Immature natural killer cell (primary cell): Measurements from ENCODE around the gene CAMSAP1. TPM values are rescaled to one million over a fixed set of nuclear protein-coding genes. Genes with fewer than 3 reads are reported as not detected.
A peak's percentile ranks its signal among the peaks of the same experiment; 100 is the strongest.
"Not testable (repeated sequence)": the region's sequence is repeated elsewhere in the genome, so short reads cannot be mapped to it uniquely, and the experiment has no call there.

Experiments used
- DNase-seq, 3 donors: peaks; one replicate each; pipeline ENCODE4 v3.0.0; 2022; ENCODE audit warnings: mixed read lengths in 1 of 3
- H3K27ac Mint-ChIP-seq, 6 donors: one replicate each; pipeline ENCODE4 v1.8.0; 2020; ENCODE audit warnings: mixed read lengths in 6 of 6, mild to moderate bottlenecking in 5 of 6, inconsistent platforms in 4 of 6, moderate library complexity in 3 of 6
- H3K27me3 Mint-ChIP-seq, 3 donors: one replicate each; pipeline ENCODE4 v1.8.0; 2020 to 2021; ENCODE audit warnings: low read depth in 3 of 3, mild to moderate bottlenecking in 3 of 3, mixed read lengths in 3 of 3, moderate library complexity in 3 of 3, inconsistent platforms in 1 of 3
- H3K36me3 Mint-ChIP-seq, 3 donors: one replicate each; pipeline ENCODE4 v1.8.0; 2020; ENCODE audit warnings: mixed read lengths in 3 of 3, inconsistent platforms in 2 of 3, mild to moderate bottlenecking in 2 of 3
- H3K4me1 Mint-ChIP-seq, 2 donors: one replicate each; pipeline ENCODE4 v1.8.0; 2020; ENCODE audit warnings: inconsistent platforms in 2 of 2, mild to moderate bottlenecking in 2 of 2, mixed read lengths in 2 of 2, moderate library complexity in 1 of 2
- H3K4me3 Mint-ChIP-seq, 5 donors: one replicate each; pipeline ENCODE4 v1.8.0; 2020; ENCODE audit warnings: mild to moderate bottlenecking in 5 of 5, mixed read lengths in 5 of 5, inconsistent platforms in 3 of 5, moderate library complexity in 3 of 5
- H3K9me3 Mint-ChIP-seq, 6 donors: one replicate each; pipeline ENCODE4 v1.8.0; 2020; ENCODE audit warnings: mild to moderate bottlenecking in 6 of 6, mixed read lengths in 6 of 6, inconsistent platforms in 4 of 6, moderate library complexity in 3 of 6
- polyA plus RNA-seq, 3 donors: library from polyadenylated mRNA; unstranded; fragments of 300-500 nt; fragmentation: Illumina TruSeq; gene quantifications; one replicate each; pipeline ENCODE4 v1.2.3, GENCODE V29; 2021

The CAMSAP1 gene
- polyA plus RNA-seq, 3 donors from 2014 or later = 0.10 to 1.7 (median 1.1) TPM

DNA sequence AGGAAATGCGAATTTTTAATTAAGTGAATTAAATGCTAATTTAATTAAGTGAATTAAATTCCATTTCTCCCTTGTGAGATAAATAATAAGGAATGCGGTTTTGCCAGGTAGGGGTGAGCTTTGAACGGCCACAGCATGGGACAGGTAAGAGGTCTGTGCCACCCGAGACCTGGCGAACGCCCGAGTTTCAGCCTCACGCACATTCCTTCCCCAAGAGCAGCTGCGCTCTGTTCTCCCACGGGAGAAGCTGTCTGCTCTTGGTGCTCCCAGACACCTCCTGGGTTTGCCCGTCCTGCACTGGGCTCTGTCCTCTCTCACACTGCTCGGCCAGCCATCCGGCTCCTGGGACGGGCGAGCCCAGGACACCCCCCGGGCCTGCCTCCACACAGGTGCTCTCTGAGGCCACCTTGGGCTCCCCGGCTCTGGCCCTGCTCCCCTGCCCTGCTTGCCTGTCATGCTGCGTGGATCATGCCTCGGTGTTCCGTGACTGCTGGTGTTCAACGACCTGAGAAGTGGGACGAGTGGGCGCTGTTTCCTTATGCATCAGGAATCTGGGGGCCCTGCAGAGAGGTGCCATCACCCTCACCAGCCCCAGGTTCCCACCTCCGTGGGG is 13.7 kb upstream of the CAMSAP1 start:
- peaks cover 0 to 2% (median 0%) of the 10 kb centered on the region in 3 donors for H3K27me3 Mint-ChIP-seq
- H3K36me3 Mint-ChIP-seq = peaks cover 5 to 15% (median 9%) of the 10 kb centered on the region in 3 donors
- H3K4me3 Mint-ChIP-seq = no peak overlapping the region

GRCh38 chr9:135920256-135920930 is 13.0 kb upstream of the CAMSAP1 start:
- peaks cover 4 to 36% (median 33%) of the 10 kb centered on the region in 6 donors for H3K9me3 Mint-ChIP-seq
- peaks cover 12 to 22% (median 16%) of the 10 kb centered on the region in 3 donors for H3K36me3 Mint-ChIP-seq
- H3K4me3 Mint-ChIP-seq = no peak overlapping the region
- H3K4me1 Mint-ChIP-seq = no peaks in the 10 kb centered on the region
- peaks cover 0 to 2% (median 0%) of the 10 kb centered on the region in 3 donors for H3K27me3 Mint-ChIP-seq
- DNase-seq = no peak
- H3K27ac Mint-ChIP-seq = no peak overlapping the region

More for the DNA sequence above, 13.7 kb upstream of the CAMSAP1 start:
- no peak for DNase-seq
- Mint-ChIP-seq H3K9me3 (peaks cover 4 to 30% (median 26%) of the 10 kb centered on the region in 6 donors), H3K4me1 (peaks cover 0 to 3% of the 10 kb centered on the region in 2 donors), H3K27ac (no peak overlapping the region)

- Mint-ChIP-seq H3K4me1 (no peaks in the 10 kb centered on the region), H3K27ac (peak overlapping the region in 1 of 6 donors; percentile 50), H3K36me3 (peaks cover 21 to 32% (median 22%) of the 10 kb centered on the region in 3 donors), H3K27me3 (no peaks in the 10 kb centered on the region), H3K9me3 (peaks cover 9 to 46% (median 42%) of the 10 kb centered on the region in 6 donors), H3K4me3 (no peak overlapping the region)
- no peak for DNase-seq
Measured at GRCh38 chr9:135919318-135919890, 12.1 kb upstream of the CAMSAP1 start.

- Mint-ChIP-seq H3K9me3 (peaks cover 13 to 55% (median 47%) of the 10 kb centered on the region in 6 donors), H3K36me3 (peaks cover 36 to 50% (median 43%) of the 10 kb centered on the region in 3 donors)
- H3K27me3 Mint-ChIP-seq, DNase-seq, H3K27ac Mint-ChIP-seq, H3K4me1 Mint-ChIP-seq, H3K4me3 Mint-ChIP-seq: not testable (repeated sequence)
Measured at GRCh38 chr9:135916227-135916626, 8.9 kb upstream of the CAMSAP1 start.

DNA sequence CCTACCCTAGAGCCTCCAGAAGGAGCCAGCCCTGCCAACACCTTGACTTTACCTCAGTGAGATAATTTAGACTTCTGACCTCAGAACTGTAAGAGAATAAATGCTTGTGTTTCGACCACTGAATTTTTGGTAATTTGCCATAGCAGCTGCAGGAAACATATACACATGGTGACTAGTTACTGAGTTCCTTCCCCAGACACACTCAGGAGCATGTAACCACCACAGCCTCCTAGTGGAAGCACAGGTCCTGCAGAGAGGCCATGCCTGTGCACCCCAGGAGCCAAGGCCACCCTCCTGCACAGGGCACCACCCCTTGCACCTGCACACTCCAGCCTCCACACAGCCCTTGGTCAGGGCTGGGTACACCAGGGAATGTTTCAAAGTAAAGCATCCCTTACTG is 7.6 kb upstream of the CAMSAP1 start:
- no peak for DNase-seq
- peaks cover 0 to 2% (median 0%) of the 10 kb centered on the region in 3 donors for H3K27me3 Mint-ChIP-seq
- no peak overlapping the region for H3K4me3 Mint-ChIP-seq
- H3K4me1 Mint-ChIP-seq = peaks cover 3 to 21% of the 10 kb centered on the region in 2 donors
- H3K27ac Mint-ChIP-seq = no peak overlapping the region
- H3K36me3 Mint-ChIP-seq = peaks cover 49 to 63% (median 56%) of the 10 kb centered on the region in 3 donors
- peaks cover 13 to 55% (median 47%) of the 10 kb centered on the region in 6 donors for H3K9me3 Mint-ChIP-seq

DNA sequence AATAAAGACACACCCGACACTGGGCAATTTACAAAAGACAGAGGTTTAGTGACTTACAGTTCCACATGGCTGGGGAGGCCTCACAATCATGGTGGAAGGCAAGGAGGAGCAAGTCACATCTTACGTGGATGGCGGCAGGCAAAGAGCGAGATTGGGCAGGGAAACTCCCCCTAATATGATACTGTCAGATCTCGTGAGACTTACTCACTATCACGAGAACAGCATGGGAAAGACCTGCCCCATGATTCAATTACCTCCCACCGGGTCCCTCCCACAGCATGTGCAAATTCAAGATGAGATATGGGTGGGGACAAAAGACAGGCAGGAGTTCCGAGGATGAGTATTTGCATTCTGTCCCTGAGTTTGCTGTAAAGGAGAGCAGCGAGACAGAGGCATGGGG is 3.9 kb upstream of the CAMSAP1 start:
- H3K27ac Mint-ChIP-seq, H3K27me3 Mint-ChIP-seq, H3K4me3 Mint-ChIP-seq, DNase-seq: not testable (repeated sequence)
- Mint-ChIP-seq H3K4me1 (peaks cover 16 to 39% of the 10 kb centered on the region in 2 donors), H3K36me3 (peaks cover 40 to 55% (median 51%) of the 10 kb centered on the region in 3 donors), H3K9me3 (peaks cover 9 to 28% (median 23%) of the 10 kb centered on the region in 6 donors)

DNA sequence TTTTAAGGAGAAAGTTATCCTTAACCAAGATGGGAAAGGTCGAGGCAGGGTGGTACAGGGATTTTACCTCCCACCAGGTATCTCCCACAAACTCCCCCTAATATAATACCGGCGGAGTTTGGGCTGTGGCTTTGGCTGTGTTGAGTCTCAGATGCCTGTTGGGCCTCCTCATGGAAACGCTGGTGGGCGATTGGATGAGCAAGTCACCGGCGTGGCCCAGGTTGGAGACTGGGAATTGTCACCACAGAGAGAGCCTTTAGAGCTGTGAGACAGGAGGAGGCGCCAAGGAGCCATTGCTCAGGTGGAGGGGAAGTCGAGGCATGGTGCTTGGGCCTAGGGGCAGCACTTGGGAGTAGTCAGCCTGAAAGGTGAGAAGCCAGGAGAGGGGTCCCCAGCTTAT is 3.4 kb upstream of the CAMSAP1 start:
- Mint-ChIP-seq H3K9me3 (peaks cover 9 to 23% (median 19%) of the 10 kb centered on the region in 6 donors), H3K27ac (no peak overlapping the region)

DNA sequence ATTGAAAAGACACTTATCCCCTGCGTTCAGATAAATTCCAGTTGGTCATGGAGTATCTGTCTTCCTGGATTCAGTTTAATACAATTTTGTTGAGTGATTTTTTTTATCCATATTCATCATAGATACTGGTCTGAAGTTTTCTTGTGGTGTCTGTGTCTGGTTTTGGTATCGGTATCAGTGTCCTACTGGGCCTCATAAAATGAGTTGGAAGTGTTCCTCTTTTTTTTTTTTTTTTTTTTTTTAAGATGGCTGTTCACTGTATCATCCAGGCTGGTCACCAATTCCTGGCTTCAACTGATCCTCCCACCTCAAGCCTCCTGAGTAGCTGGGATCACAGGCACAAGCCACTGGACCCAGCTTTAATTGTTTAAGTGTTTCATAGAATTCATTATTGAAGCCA is 2.9 kb upstream of the CAMSAP1 start:
- peak overlapping the region in 2 of 6 donors; percentile 50 to 56 for H3K27ac Mint-ChIP-seq
- peak overlapping the region in 3 of 5 donors; percentile 26 to 27 (median 26) for H3K4me3 Mint-ChIP-seq
- peaks cover 7 to 18% (median 13%) of the 10 kb centered on the region in 6 donors for H3K9me3 Mint-ChIP-seq
- H3K4me1 Mint-ChIP-seq = peaks cover 27 to 49% of the 10 kb centered on the region in 2 donors
- H3K36me3 Mint-ChIP-seq = peaks cover 32 to 45% (median 41%) of the 10 kb centered on the region in 3 donors
- H3K27me3 Mint-ChIP-seq = peaks cover 0 to 10% (median 5%) of the 10 kb centered on the region in 3 donors
- no peak for DNase-seq

More for the DNA sequence above, 3.4 kb upstream of the CAMSAP1 start:
- DNase-seq = no peak
- H3K27me3 Mint-ChIP-seq = peaks cover 0 to 8% (median 5%) of the 10 kb centered on the region in 3 donors
- H3K36me3 Mint-ChIP-seq = peaks cover 37 to 50% (median 46%) of the 10 kb centered on the region in 3 donors
- H3K4me3 Mint-ChIP-seq = no peak overlapping the region
- H3K4me1 Mint-ChIP-seq = peaks cover 21 to 44% of the 10 kb centered on the region in 2 donors

- Mint-ChIP-seq H3K27ac (peak overlapping the region in 5 of 6 donors; percentile 19 to 88 (median 56)), H3K9me3 (peaks cover 2 to 9% (median 5%) of the 10 kb centered on the region in 6 donors), H3K4me3 (peak overlapping the region; percentile 75 to 88 (median 82)), H3K36me3 (peaks cover 29 to 36% (median 32%) of the 10 kb centered on the region in 3 donors), H3K4me1 (peaks cover 30 to 53% of the 10 kb centered on the region in 2 donors), H3K27me3 (peaks cover 0 to 10% (median 5%) of the 10 kb centered on the region in 3 donors)
- DNase-seq = no peak
Measured at GRCh38 chr9:135909371-135909770, 2.0 kb upstream of the CAMSAP1 start.

DNA sequence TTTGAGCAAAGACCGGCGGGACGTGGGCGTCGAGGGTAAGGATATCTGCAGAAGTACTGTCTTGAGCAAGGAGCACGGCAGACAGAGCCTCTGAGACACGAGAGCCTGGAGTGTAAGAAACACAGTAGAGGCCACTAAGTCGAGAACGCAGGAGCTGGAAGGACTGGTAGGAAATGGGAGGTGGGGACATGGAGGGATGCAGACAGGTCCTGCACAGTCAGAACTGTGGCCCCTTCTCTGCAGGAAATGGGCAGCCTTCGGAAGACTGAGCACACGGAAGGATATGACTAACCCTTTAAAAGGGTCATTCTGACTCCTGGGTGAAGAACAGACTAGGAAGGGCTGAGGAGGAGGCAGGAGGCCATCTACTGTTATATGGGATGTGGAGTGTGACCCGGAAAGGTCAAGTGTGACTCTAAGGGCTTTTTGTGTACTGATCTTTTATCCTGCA is 1.4 kb upstream of the CAMSAP1 start:
- DNase-seq = no peak
- peaks cover 1 to 8% (median 4%) of the 10 kb centered on the region in 6 donors for H3K9me3 Mint-ChIP-seq
- peak overlapping the region; percentile 19 to 88 (median 76) for H3K27ac Mint-ChIP-seq
- H3K36me3 Mint-ChIP-seq = peaks cover 27 to 34% (median 29%) of the 10 kb centered on the region in 3 donors
- peaks cover 0 to 10% (median 5%) of the 10 kb centered on the region in 3 donors for H3K27me3 Mint-ChIP-seq
- H3K4me1 Mint-ChIP-seq = peaks cover 30 to 53% of the 10 kb centered on the region in 2 donors
- peak overlapping the region; percentile 75 to 88 (median 82) for H3K4me3 Mint-ChIP-seq

GRCh38 chr9:135908093-135908753 is 877 bp upstream of the CAMSAP1 start:
- H3K4me1 Mint-ChIP-seq = peaks cover 30 to 53% of the 10 kb centered on the region in 2 donors

DNA sequence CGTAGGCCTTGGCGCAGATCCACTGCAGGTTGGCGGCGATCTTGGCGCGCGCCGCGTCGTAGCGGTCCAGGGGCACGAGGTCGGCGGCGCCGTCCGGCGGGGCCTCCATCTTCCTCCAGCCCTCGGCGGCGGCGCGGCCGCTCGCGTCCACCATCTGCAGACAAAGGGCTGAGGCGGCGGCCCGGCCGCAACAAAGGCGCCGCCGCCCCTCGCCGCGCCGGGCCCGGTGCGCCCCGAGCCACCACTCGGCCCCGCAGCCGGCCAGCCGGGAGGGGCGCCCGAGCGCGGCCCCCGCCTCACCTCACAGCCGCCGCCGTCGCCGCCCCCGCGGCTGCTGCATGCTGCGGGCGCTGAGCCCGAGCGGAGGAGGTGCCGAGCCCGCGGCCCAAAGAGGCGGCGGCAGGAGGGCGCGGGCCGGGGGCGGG is 328 bp downstream of the CAMSAP1 start:
- H3K9me3 Mint-ChIP-seq = peaks cover 0 to 5% (median under 1%) of the 10 kb centered on the region in 6 donors
- H3K27me3 Mint-ChIP-seq = peaks cover 0 to 10% (median 5%) of the 10 kb centered on the region in 3 donors
- DNase-seq = no peak
- peaks cover 22 to 27% (median 22%) of the 10 kb centered on the region in 3 donors for H3K36me3 Mint-ChIP-seq
- no peak overlapping the region for H3K4me3 Mint-ChIP-seq
- H3K27ac Mint-ChIP-seq = no peak overlapping the region
- peaks cover 30 to 56% of the 10 kb centered on the region in 2 donors for H3K4me1 Mint-ChIP-seq

More at GRCh38 chr9:135908093-135908753, 877 bp upstream of the CAMSAP1 start:
- DNase-seq = no peak
- H3K27me3 Mint-ChIP-seq = peaks cover 0 to 10% (median 5%) of the 10 kb centered on the region in 3 donors
- H3K9me3 Mint-ChIP-seq = peaks cover 0 to 5% (median under 1%) of the 10 kb centered on the region in 6 donors
- peak overlapping the region; percentile 19 to 88 (median 76) for H3K27ac Mint-ChIP-seq
- peak overlapping the region; percentile 75 to 88 (median 82) for H3K4me3 Mint-ChIP-seq
- peaks cover 22 to 32% (median 24%) of the 10 kb centered on the region in 3 donors for H3K36me3 Mint-ChIP-seq
